T-cell (primary cell): ENCODE data around the gene VAMP5. TPM values are rescaled to one million over a fixed set of nuclear protein-coding genes. Genes with fewer than 3 reads are reported as not detected.

ENCODE experiments used
- ATAC-seq, 4 experiments: fragments of 200-7000 bp in 3 of 4; fragments of 150-1000 bp in 1 of 4; cut with Tn5 transposase; replicated peaks in 1 of 4; 1 replicate in 3 of 4; 2 replicates in 1 of 4; pipeline ENCODE4 v1.10.0; 2021; ENCODE audit warnings: moderate library complexity in 3 of 4, mild to moderate bottlenecking in 2 of 4, moderate number of reproducible peaks in 1 of 4
- CTCF ChIA-PET, 2 donors: fragments of 300-600 bp; sonication (Branson Sonifier 250); formaldehyde crosslinking; loops; one replicate each; lab custom pipeline; 2022; ENCODE audit warnings: antibody characterized with exemption in 2 of 2; lab: Charles Lee
- POLR2A ChIA-PET, 2 donors: fragments of 300-600 bp; sonication (Branson Sonifier 250); formaldehyde crosslinking; loops; one replicate each; lab custom pipeline; 2022; ENCODE audit warnings: antibody characterized with exemption in 2 of 2; lab: Charles Lee
- DNase-seq, 35 experiments: peaks; one replicate each; pipeline versions ENCODE4 v3.0.0 to v3.0.0-alpha.2; 2013 to 2023
- H3K27ac ChIP-seq: one replicate; pipeline ENCODE4 v1.5.1; 2013; ENCODE audit warnings: low read length
- H3K27me3 ChIP-seq, 2 experiments: replicated peaks in 1 of 2; 1 replicate in 1 of 2; 2 replicates in 1 of 2; pipeline versions ENCODE4 v1.6.1 to v1.7.0; 2013; ENCODE audit warnings: low read length in 1 of 2, mixed read lengths in 1 of 2; ENCODE audit not compliant: control insufficient read depth in 2 of 2, insufficient read depth in 2 of 2; ENCODE audit errors: extremely low read depth in 1 of 2
- H3K36me3 ChIP-seq, 2 donors: 1 replicate in 1 of 2; 2 replicates in 1 of 2; pipeline versions ENCODE4 v1.6.1 to v1.7.0; 2013; ENCODE audit warnings: low read length in 1 of 2; ENCODE audit not compliant: control insufficient read depth in 2 of 2, insufficient read depth in 1 of 2; ENCODE audit errors: extremely low read depth in 1 of 2
- H3K4me1 ChIP-seq, 2 experiments: 1 replicate in 1 of 2; 2 replicates in 1 of 2; pipeline versions ENCODE4 v1.6.1 to v1.7.0; 2013; ENCODE audit warnings: low read length in 2 of 2, mixed read lengths in 1 of 2; ENCODE audit not compliant: insufficient read depth in 2 of 2, control insufficient read depth in 1 of 2; ENCODE audit errors: extremely low read depth in 1 of 2
- H3K4me3 ChIP-seq, 2 donors: 1 replicate in 1 of 2; 2 replicates in 1 of 2; pipeline versions ENCODE4 v1.5.1 to v1.7.0; 2013; ENCODE audit warnings: mild to moderate bottlenecking in 2 of 2, low read length in 1 of 2, moderate library complexity in 1 of 2; ENCODE audit not compliant: control insufficient read depth in 1 of 2; ENCODE audit errors: extremely low read depth in 1 of 2
- H3K9me3 ChIP-seq: 2 replicates; pipeline ENCODE4 v1.7.0; 2013
- H3K27ac Mint-ChIP-seq, 2 donors: one replicate each; pipeline ENCODE4 v1.8.0; 2020 to 2021; ENCODE audit warnings: mild to moderate bottlenecking in 2 of 2, mixed read lengths in 2 of 2
- H3K27me3 Mint-ChIP-seq, 2 donors: one replicate each; pipeline ENCODE4 v1.8.0; 2021 to 2022; ENCODE audit warnings: mixed read lengths in 2 of 2
- H3K36me3 Mint-ChIP-seq: one replicate; pipeline ENCODE4 v1.8.0; 2021; ENCODE audit warnings: mixed read lengths
- H3K4me1 Mint-ChIP-seq, 3 donors: one replicate each; pipeline ENCODE4 v1.8.0; 2020 to 2022; ENCODE audit warnings: mixed read lengths in 3 of 3, mild to moderate bottlenecking in 1 of 3
- H3K4me3 Mint-ChIP-seq, 3 donors: one replicate each; pipeline ENCODE4 v1.8.0; 2020 to 2022; ENCODE audit warnings: mild to moderate bottlenecking in 3 of 3, mixed read lengths in 3 of 3, moderate library complexity in 3 of 3
- H3K9me3 Mint-ChIP-seq, 3 donors: one replicate each; pipeline ENCODE4 v1.8.0; 2020 to 2022; ENCODE audit warnings: mixed read lengths in 3 of 3
- WGBS: methylation state at CpG from one replicate; pipeline ENCODE4 v1.1.5; 2013; ENCODE audit warnings: missing lambda C conversion rate; ENCODE audit not compliant: insufficient coverage; 5-methylcytosine and 5-hydroxymethylcytosine counted together
- total RNA-seq, 35 experiments: library from RNA in 6 of 35; stranded (reverse) in 6 of 35; fragments of 120-200 nt in 1 of 35; gene quantifications; one replicate each; pipeline versions ENCODE4 v1.2.1 to v1.2.4 and lab custom pipeline; 2013 to 2026

The VAMP5 gene
- total RNA-seq, 5 donors from 2014 or later (not counting 1 experiment from before 2014, with no cell fraction given): 25.0 to 40.1 (median 33.9) TPM

DNA sequence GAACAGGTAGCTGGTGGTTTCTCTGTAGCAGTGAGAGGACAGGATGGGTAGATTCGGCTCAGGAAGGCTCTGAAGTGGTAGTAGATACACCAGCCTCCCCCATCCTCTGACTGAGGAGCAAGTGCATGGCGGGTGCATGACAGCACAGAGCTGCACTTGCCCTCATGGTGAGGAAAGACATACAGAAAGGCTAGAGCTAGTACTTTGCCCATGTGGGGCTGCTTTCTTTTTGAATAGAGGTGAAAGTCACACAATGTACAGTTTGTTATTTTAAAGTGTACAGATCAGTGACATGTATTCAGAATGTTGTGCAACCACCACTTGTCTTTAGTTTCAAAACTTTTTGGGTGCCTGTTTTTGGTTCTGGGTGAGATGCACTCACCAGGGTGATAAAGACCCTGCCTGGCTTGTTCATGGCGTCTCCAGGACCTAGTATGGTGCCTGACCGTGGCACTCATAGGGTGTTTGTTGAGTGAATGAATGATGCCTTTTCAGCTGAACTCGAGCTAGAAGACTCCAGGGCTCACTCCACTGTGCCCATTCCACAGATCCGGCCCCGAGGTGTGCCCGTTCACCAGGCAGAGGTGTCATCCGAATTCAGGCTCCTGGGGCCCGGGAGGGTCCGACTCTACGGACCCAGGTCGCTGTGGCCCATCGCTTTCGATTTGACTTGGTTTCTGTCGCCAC lies 421 bp upstream of the VAMP5 start:
- H3K4me1 ChIP-seq: peaks cover 33 to 59% of the 10 kb centered on the region in 2 experiments
- H3K27ac Mint-ChIP-seq: peak overlapping the region; percentile 96
- no peaks in the 10 kb centered on the region for H3K27me3 Mint-ChIP-seq
- WGBS: 14% methylated on average over 14 of the region's 16 CpGs
- peak; percentile 64 to 83 (median 69) for ATAC-seq
- no peaks in the 10 kb centered on the region for H3K27me3 ChIP-seq
- H3K9me3 ChIP-seq: no peaks in the 10 kb centered on the region
- H3K36me3 Mint-ChIP-seq: peaks cover 16% of the 10 kb centered on the region
- ChIA-PET CTCF (interaction anchor here (0.6 to 1.0 kb wide), 4 partner anchors 22 to 566 kb away, joined by 3 to 8 read pairs (median 4); partner anchors contain the start of gene TGOLN2 (in 1 of the 2)), POLR2A (interaction anchor here in 1 of 2 donors (0.6 to 1.4 kb wide), 2 partner anchors 12 to 191 kb away, joined by 3 to 4 read pairs; partner anchors contain the start of gene RNF181)
- peak overlapping the region; percentile 82 for H3K27ac ChIP-seq
- H3K9me3 Mint-ChIP-seq: no peaks in the 10 kb centered on the region
- H3K36me3 ChIP-seq: peaks cover 11 to 16% of the 10 kb centered on the region in 2 donors
- peak overlapping the region; percentile 84 to 88 (median 87) for H3K4me3 Mint-ChIP-seq
- H3K4me1 Mint-ChIP-seq: peaks cover 63 to 77% (median 71%) of the 10 kb centered on the region in 3 donors
- DNase-seq: peak in 24 of 35 experiments; percentile 12 to 55 (median 38)
- peak overlapping the region; percentile 68 to 77 for H3K4me3 ChIP-seq

DNA sequence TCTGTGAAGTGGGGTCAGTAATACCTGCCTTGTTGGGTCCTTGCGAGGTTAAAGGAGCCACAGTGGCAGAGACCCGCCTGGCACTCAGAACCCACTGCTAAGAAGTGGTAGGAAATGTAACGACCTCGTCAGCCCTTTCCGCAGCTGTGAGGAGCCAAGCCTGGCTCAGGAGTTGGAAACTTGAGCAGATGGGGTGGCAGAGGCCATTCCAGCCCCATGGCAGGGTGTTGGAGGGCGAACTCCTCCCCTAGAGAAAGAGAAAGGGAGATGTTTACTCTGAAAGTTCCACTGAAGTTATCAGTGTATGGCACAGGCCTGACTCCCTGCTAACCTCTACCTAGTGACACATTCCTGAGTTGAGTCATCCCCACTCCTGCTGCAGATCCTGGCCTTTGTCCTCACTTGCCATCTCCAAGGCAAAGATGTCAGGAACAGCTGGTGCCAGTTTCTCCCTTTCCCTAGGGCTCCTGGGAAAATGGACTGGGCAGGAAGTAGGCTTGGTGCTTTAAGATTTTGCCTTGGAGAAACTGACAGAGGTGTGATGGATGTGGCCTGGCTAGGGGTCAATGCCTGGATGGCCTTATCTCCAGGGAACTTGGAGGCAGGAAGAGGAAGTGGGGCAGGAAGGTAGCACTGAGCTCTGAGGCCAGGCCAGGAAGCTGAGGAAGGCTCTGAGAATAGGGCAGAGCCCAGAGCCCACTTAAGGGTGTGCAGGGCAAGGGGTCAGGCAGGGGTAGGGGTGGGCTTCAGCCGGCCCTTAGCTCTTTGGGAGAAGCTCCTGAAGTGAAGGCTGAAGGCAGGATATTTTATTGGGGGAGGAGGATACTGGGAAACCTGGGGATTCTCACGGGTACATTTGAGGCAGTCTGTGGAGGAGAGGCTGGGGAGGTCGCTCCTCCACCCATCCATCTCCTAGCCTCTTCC lies 888 bp downstream of the VAMP5 start:
- Mint-ChIP-seq H3K4me1 (peaks cover 55 to 69% (median 63%) of the 10 kb centered on the region in 3 donors), H3K27me3 (no peaks in the 10 kb centered on the region), H3K36me3 (peaks cover 14% of the 10 kb centered on the region), H3K9me3 (no peaks in the 10 kb centered on the region), H3K4me3 (peak overlapping the region; percentile 84 to 88 (median 87)), H3K27ac (peak overlapping the region; percentile 95)
- Histone ChIP-seq H3K9me3 (no peaks in the 10 kb centered on the region), H3K27me3 (no peaks in the 10 kb centered on the region), H3K36me3 (peaks cover 9 to 16% of the 10 kb centered on the region in 2 donors), H3K4me1 (peaks cover 24 to 46% of the 10 kb centered on the region in 2 experiments), H3K27ac (peak overlapping the region; percentile 45), H3K4me3 (peak overlapping the region; percentile 68 to 77)
- ChIA-PET POLR2A (interaction anchor here in 1 of 2 donors (0.6 kb wide), 1 partner anchor 10 kb away, joined by 4 read pairs; no protein-coding TSS in a partner anchor), CTCF (no interaction called here)
- DNase-seq: peak in 6 of 35 experiments; percentile 7 to 45 (median 24)
- peak; percentile 58 to 61 (median 60) for ATAC-seq
- 22% methylated on average over 3 of the region's 9 CpGs for WGBS

DNA sequence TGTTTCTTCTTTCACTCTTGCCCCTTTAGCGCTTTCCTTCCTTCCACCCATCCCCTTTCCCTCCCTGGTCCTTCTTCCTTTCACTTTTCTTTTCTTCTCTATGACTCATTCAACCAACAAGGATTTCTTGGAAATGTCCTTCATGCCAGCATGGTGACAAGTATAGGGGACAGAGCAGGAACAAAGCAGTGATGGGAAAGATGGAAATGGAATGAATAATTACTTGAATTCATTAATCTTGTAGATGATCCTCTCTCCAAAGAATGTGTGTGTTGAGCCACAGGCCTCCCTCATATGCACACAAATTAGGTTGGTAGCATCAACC lies 1.5 kb downstream of the VAMP5 start:
- Histone ChIP-seq H3K4me1 (peaks cover 24 to 43% of the 10 kb centered on the region in 2 experiments), H3K4me3 (no peak overlapping the region), H3K9me3 (no peaks in the 10 kb centered on the region), H3K27ac (peak overlapping the region; percentile 45), H3K27me3 (no peaks in the 10 kb centered on the region), H3K36me3 (peaks cover 6 to 16% of the 10 kb centered on the region in 2 donors)
- H3K36me3 Mint-ChIP-seq: peaks cover 14% of the 10 kb centered on the region
- no CpG with 5 or more reads among the region's 1 CpG for WGBS
- POLR2A ChIA-PET: interaction anchor here in 1 of 2 donors (0.6 kb wide), 1 partner anchor 9 kb away, joined by 4 read pairs; no protein-coding TSS in a partner anchor
- ATAC-seq (no peak), DNase-seq (no peak)
- H3K9me3 Mint-ChIP-seq: no peaks in the 10 kb centered on the region
- peaks cover 55 to 69% (median 66%) of the 10 kb centered on the region in 3 donors for H3K4me1 Mint-ChIP-seq
- CTCF ChIA-PET: no interaction called here
- H3K4me3 Mint-ChIP-seq: peak overlapping the region; percentile 84 to 88 (median 87)
- H3K27me3 Mint-ChIP-seq: no peaks in the 10 kb centered on the region
- H3K27ac Mint-ChIP-seq: peak overlapping the region; percentile 95

DNA sequence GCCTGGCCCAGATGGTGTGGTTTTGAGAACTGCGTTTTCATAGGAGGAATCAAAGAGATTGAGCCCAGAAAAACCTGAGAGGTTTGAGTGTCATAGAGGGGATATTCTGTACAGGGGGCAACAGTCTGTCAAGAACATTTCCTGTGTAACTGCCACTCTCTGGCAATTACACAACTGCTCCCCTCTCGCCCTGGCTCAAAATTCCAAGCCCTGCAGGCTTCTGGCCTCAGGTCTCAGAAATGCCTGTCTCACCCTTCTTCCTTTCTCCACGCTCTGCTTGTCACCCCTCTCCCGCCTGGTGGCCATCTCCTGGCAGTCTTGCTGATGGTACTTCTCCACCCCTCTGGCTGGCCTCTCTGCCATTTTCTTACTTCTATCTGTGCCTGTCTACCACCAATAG lies 4.0 kb downstream of the VAMP5 start:
- Mint-ChIP-seq H3K36me3 (no peaks in the 10 kb centered on the region), H3K4me1 (peaks cover 45 to 55% (median 54%) of the 10 kb centered on the region in 3 donors), H3K27me3 (no peaks in the 10 kb centered on the region), H3K9me3 (no peaks in the 10 kb centered on the region), H3K4me3 (peak overlapping the region in 1 of 3 donors; percentile 14), H3K27ac (peak overlapping the region; percentile 22 to 65)
- 95% methylated on average over 3 of the region's 4 CpGs for WGBS
- no peak for ATAC-seq
- no peak overlapping the region for H3K27ac ChIP-seq
- no peak overlapping the region for H3K4me3 ChIP-seq
- H3K27me3 ChIP-seq: no peaks in the 10 kb centered on the region
- ChIA-PET POLR2A (no interaction called here), CTCF (interaction anchor here in 1 of 2 donors (0.9 kb wide), 1 partner anchor 23 kb away, joined by 5 read pairs; the partner anchor contains the start of gene C2orf68)
- peaks cover 24 to 34% of the 10 kb centered on the region in 2 experiments for H3K4me1 ChIP-seq
- H3K36me3 ChIP-seq: no peaks in the 10 kb centered on the region
- DNase-seq: no peak
- H3K9me3 ChIP-seq: no peaks in the 10 kb centered on the region

DNA sequence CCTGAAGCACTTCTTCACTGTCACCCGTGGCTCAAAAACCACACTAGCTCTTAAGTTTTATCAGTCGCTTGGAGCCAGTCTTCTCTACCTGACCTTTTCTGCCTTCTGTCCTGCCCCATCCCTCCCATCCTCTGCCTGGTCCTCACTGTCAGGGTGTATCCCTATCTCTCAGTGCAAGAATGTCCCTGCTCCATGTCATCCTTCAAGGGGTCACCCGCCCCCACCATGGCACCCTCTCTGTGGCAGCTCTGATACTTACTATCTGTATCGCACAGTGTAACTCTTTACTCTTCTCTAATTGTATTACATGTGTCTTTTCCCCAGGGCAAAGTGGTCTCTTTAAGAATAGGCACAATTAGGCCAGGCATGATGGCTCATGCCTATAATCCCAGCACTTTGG lies 4.4 kb downstream of the VAMP5 start:
- peak overlapping the region in 1 of 3 donors; percentile 14 for H3K4me3 Mint-ChIP-seq
- ChIA-PET CTCF (no interaction called here), POLR2A (no interaction called here)
- no peak overlapping the region for H3K4me3 ChIP-seq
- 85% methylated on average over 4 of the region's 4 CpGs for WGBS
- peaks cover 41 to 51% (median 50%) of the 10 kb centered on the region in 3 donors for H3K4me1 Mint-ChIP-seq
- peaks cover 20 to 30% of the 10 kb centered on the region in 2 experiments for H3K4me1 ChIP-seq
- no peaks in the 10 kb centered on the region for H3K36me3 Mint-ChIP-seq
- no peak for DNase-seq
- H3K9me3 ChIP-seq: no peaks in the 10 kb centered on the region
- no peaks in the 10 kb centered on the region for H3K36me3 ChIP-seq
- no peak for ATAC-seq
- peak overlapping the region; percentile 31 to 65 for H3K27ac Mint-ChIP-seq
- no peaks in the 10 kb centered on the region for H3K9me3 Mint-ChIP-seq
- no peak overlapping the region for H3K27ac ChIP-seq
- H3K27me3 ChIP-seq: no peaks in the 10 kb centered on the region
- no peaks in the 10 kb centered on the region for H3K27me3 Mint-ChIP-seq

DNA sequence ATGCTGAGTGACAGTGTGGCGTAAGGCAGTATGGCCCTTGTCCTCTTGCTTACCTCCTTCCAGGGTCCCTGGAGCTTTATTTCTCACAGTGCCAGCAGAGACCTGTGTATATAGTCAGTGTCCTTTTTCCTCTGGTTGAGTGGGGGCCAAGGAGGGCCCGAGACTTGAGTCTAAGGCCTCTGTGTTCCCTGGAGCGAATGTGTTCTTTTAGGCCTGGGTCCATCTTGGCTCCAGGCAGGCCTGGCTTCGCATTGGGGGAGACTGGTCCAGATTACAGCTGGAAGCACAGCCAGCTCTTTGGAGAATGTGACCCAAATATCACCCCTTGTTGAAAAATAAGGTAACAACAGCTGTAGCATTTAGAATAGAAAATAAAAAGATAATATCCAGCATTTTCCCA lies 5.0 kb downstream of the VAMP5 start:
- H3K4me1 Mint-ChIP-seq: peaks cover 41 to 51% (median 48%) of the 10 kb centered on the region in 3 donors
- Histone ChIP-seq H3K27me3 (no peaks in the 10 kb centered on the region), H3K4me1 (peaks cover 16 to 26% of the 10 kb centered on the region in 2 experiments), H3K27ac (no peak overlapping the region), H3K4me3 (no peak overlapping the region), H3K9me3 (no peaks in the 10 kb centered on the region), H3K36me3 (no peaks in the 10 kb centered on the region)
- no peak overlapping the region for H3K4me3 Mint-ChIP-seq
- ChIA-PET CTCF (no interaction called here), POLR2A (no interaction called here)
- H3K27ac Mint-ChIP-seq: no peak overlapping the region
- no peaks in the 10 kb centered on the region for H3K36me3 Mint-ChIP-seq
- no peak for ATAC-seq
- 100% methylated on average over 3 of the region's 4 CpGs for WGBS
- no peak for DNase-seq
- no peaks in the 10 kb centered on the region for H3K27me3 Mint-ChIP-seq
- H3K9me3 Mint-ChIP-seq: no peaks in the 10 kb centered on the region
